Keratinocyte (primary cell): ENCODE results near the gene DGLUCY. TPM values are rescaled to one million over a fixed set of nuclear protein-coding genes. Genes with fewer than 3 reads are reported as not detected.
A peak's percentile ranks its signal among the peaks of the same experiment; 100 is the strongest.
"Not testable (repeated sequence)": the region's sequence is repeated elsewhere in the genome, so short reads cannot be mapped to it uniquely, and the experiment has no call there.

Experiments
- DNase-seq: peaks from one replicate; pipeline ENCODE4 v3.0.0-alpha.2; 2011; ENCODE audit warnings: low read depth, missing footprints, low spot score
- FAIRE-seq: peaks from 2 replicates; lab custom pipeline; 2011; peaks lifted over from hg19 to GRCh38; lab: Jason Lieb, UNC
- H2AFZ ChIP-seq: 2 replicates; pipeline ENCODE4 v1.6.0; 2012; ENCODE audit warnings: low read length, control low read depth, inconsistent platforms; ENCODE audit not compliant: control insufficient read depth
- H3K27ac ChIP-seq: 2 replicates; pipeline ENCODE4 v1.5.1; 2011; ENCODE audit warnings: low read length; ENCODE audit not compliant: control insufficient read depth, insufficient read depth
- H3K27me3 ChIP-seq: 3 replicates; pipeline ENCODE4 v1.6.0; 2011; ENCODE audit warnings: low read length; ENCODE audit not compliant: control insufficient read depth, insufficient read depth; ENCODE audit errors: extremely low read depth
- H3K36me3 ChIP-seq, 2 experiments: 2 replicates in 1 of 2; 3 replicates in 1 of 2; pipeline ENCODE4 v1.5.1; 2011; ENCODE audit warnings: low read length in 2 of 2, mild to moderate bottlenecking in 1 of 2; ENCODE audit not compliant: control insufficient read depth in 2 of 2, insufficient read depth in 2 of 2; ENCODE audit errors: extremely low read depth in 1 of 2
- H3K4me1 ChIP-seq: 3 replicates; pipeline ENCODE4 v1.5.1; 2011; ENCODE audit warnings: low read length; ENCODE audit not compliant: control insufficient read depth, insufficient read depth; ENCODE audit errors: extremely low read depth
- H3K4me2 ChIP-seq: 3 replicates; pipeline ENCODE4 v1.6.0; 2011; ENCODE audit warnings: low read depth, low read length; ENCODE audit not compliant: control insufficient read depth, insufficient read depth; ENCODE audit errors: extremely low read depth
- H3K4me3 ChIP-seq, 3 experiments: fragments of 200-600 bp in 1 of 3; sonication (generic) in 1 of 3; 2 replicates in 2 of 3; 3 replicates in 1 of 3; pipeline ENCODE4 v1.5.1; 2011 to 2016; ENCODE audit warnings: low read length in 3 of 3, mild to moderate bottlenecking in 3 of 3, control low read depth in 2 of 3, inconsistent platforms in 1 of 3, low read depth in 1 of 3, mixed read lengths in 1 of 3, mixed run types in 1 of 3, moderate library complexity in 1 of 3; ENCODE audit not compliant: control insufficient read depth in 2 of 3, insufficient read depth in 2 of 3; ENCODE audit errors: extremely low read depth in 1 of 3
- H3K79me2 ChIP-seq: 2 replicates; pipeline ENCODE4 v1.6.0; 2012; ENCODE audit warnings: low read length; ENCODE audit not compliant: control insufficient read depth, insufficient read depth
- H3K9ac ChIP-seq: 3 replicates; pipeline ENCODE4 v1.6.0; 2011; ENCODE audit warnings: low read length; ENCODE audit not compliant: control insufficient read depth, insufficient read depth; ENCODE audit errors: extremely low read depth
- H3K9me1 ChIP-seq: 3 replicates; pipeline ENCODE4 v1.6.0; 2011; ENCODE audit warnings: low read length; ENCODE audit not compliant: control insufficient read depth, insufficient read depth; ENCODE audit errors: extremely low read depth
- H3K9me3 ChIP-seq: 2 replicates; pipeline ENCODE4 v1.5.1; 2012; ENCODE audit warnings: low read depth, low read length; ENCODE audit not compliant: control insufficient read depth
- H4K20me1 ChIP-seq: 3 replicates; pipeline ENCODE4 v1.6.0; 2011; ENCODE audit warnings: low read length; ENCODE audit not compliant: control insufficient read depth, insufficient read depth; ENCODE audit errors: extremely low read depth
- EZH2 ChIP-seq: IDR thresholded peaks from one replicate; pipeline ENCODE4 v1.6.1; 2012; ENCODE audit warnings: inconsistent platforms, mild to moderate bottlenecking, low read length, moderate library complexity
- dilution Hi-C: fragments of 300-500 bp; cut with MboI; formaldehyde crosslinking; loops from one replicate; pipeline ENCODE4 v1.7.0; 2020; ENCODE audit warnings: low sequenced_read_pairs; ENCODE audit not compliant: extremely low pct_ligation_motif_present
- polyA plus RNA-seq, 5 experiments: library from polyadenylated mRNA; depleted of rRNA in 3 of 5; stranded (reverse) in 3 of 5; stranded (forward) in 1 of 5; unstranded in 1 of 5; fragments of >200 nt; gene quantifications; 1 replicate in 1 of 5; 2 replicates in 3 of 5; 3 replicates in 1 of 5; pipeline versions ENCODE4 v1.2.1 to v1.2.3, GENCODE V29; 2011 to 2012; ENCODE audit warnings: missing spikeins in 2 of 5, low read depth in 1 of 5, low replicate concordance in 1 of 5
- TF ChIP-seq, protein P1 (sequence below), 3 experiments: IDR thresholded peaks in 1 of 3; conservative IDR thresholded peaks in 1 of 3; optimal IDR thresholded peaks in 1 of 3; 2 replicates in 2 of 3; 3 replicates in 1 of 3; pipeline versions ENCODE3 to v1.5.1; 2011; ENCODE audit warnings: low read length in 3 of 3, mild to moderate bottlenecking in 3 of 3, moderate library complexity in 2 of 3, control low read depth in 1 of 3, inconsistent platforms in 1 of 3; ENCODE audit not compliant: insufficient read depth in 2 of 3; ENCODE audit errors: extremely low read depth in 1 of 3

The DGLUCY gene
- polyA plus RNA-seq, 1 donor (not counting 4 experiments of a cell fraction or from before 2014, with no cell fraction given), result 19.4 TPM

DNA sequence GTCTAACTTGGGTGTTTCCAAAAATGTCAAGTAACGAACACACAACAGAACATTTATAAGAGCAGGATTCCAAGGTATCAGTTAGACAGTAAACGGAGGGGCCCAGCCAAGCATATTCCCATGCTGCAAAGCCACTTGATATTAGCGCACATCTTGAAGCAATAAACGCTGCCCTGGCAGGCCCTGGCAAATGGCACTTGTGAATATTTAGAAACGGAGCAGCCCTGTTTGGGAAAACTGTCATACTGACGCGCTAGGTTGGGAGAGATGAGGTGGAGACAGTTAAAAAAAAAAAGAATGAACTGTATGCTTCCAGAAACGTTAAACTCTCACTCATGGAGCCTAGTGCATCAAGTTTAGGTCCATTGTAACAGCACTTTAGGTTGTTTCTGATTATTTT, 9.3 kb downstream of the DGLUCY start:
- Histone ChIP-seq H3K27me3 (no peaks in the 10 kb centered on the region), H3K36me3 (peaks cover 0 to 9% of the 10 kb centered on the region in 2 experiments), H3K27ac (no peak overlapping the region), H3K9me3 (peaks cover 11% of the 10 kb centered on the region), H3K79me2 (peaks cover 15% of the 10 kb centered on the region), H3K4me2 (no peak overlapping the region), H3K9me1 (peaks cover 3% of the 10 kb centered on the region), H4K20me1 (no peaks in the 10 kb centered on the region), H3K4me1 (peaks cover 46% of the 10 kb centered on the region), H3K9ac (no peak overlapping the region), H2AFZ (no peak overlapping the region), H3K4me3 (no peak overlapping the region)
- DNase-seq, result no peak
- TF ChIP-seq EZH2, result no peak
- TF ChIP-seq, protein P1, sequence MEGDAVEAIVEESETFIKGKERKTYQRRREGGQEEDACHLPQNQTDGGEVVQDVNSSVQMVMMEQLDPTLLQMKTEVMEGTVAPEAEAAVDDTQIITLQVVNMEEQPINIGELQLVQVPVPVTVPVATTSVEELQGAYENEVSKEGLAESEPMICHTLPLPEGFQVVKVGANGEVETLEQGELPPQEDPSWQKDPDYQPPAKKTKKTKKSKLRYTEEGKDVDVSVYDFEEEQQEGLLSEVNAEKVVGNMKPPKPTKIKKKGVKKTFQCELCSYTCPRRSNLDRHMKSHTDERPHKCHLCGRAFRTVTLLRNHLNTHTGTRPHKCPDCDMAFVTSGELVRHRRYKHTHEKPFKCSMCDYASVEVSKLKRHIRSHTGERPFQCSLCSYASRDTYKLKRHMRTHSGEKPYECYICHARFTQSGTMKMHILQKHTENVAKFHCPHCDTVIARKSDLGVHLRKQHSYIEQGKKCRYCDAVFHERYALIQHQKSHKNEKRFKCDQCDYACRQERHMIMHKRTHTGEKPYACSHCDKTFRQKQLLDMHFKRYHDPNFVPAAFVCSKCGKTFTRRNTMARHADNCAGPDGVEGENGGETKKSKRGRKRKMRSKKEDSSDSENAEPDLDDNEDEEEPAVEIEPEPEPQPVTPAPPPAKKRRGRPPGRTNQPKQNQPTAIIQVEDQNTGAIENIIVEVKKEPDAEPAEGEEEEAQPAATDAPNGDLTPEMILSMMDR (optimal IDR thresholded peaks at IDR 0.05 in 1 of 3, IDR thresholded peaks at IDR 0.05 in 1 of 3, conservative IDR thresholded peaks at IDR 0.05 in 1 of 3; ENCODE audit: extremely low read depth in 1 of 3, insufficient read depth in 2 of 3, low read length in 3 of 3), result no peak
- dilution Hi-C loops, result no loop called here
- no peak for FAIRE-seq

DNA sequence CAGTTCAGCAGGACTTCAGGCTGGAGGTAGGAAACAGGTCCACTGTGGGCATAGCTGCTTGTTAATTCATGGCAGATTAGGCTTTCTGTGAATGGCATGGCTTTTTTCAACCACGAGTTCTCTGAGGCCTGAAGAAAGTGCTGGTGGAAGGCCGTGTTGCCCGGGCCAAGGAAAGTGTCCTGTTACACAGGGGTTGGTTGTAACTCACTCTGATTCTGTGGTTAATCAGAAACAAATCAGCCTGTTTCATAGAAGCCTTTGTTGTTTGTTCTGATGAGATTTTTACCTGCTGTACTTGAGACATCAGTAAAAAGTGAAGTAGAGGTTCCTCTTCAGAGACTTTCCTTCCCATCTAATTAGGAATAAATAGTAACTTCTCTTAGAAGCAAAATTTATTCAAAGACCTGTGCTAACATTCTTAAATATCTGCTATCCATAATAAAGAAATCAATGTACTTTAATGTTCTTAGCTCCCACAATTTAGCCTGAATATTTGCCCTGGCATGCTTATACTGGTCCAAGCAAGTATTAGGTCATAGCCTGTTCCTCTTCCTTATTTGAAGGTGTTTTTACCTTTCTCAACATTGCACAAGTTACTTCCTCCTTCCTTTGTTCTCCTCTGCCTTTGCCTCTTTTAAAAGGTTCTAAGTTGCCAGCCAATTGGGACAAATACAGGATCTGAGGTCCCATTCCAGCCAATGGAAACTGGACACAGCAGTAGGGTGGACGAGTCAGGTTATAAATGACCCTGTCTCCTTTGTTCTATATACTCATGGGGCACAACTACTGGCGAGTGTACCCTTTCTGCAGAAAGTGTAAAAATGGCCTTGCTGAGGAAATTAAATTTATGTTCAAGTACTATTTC, 10.8 kb downstream of the DGLUCY start:
- peak overlapping the region; percentile 73 for H3K9ac ChIP-seq
- H3K4me2 ChIP-seq, result peak overlapping the region; percentile 54
- DNase-seq, H3K4me3 ChIP-seq, H4K20me1 ChIP-seq, H3K36me3 ChIP-seq, H3K9me1 ChIP-seq, dilution Hi-C loops, H3K27me3 ChIP-seq: not testable (repeated sequence)
- H3K27ac ChIP-seq, result peak overlapping the region; percentile 87
- H3K79me2 ChIP-seq, result peaks cover 14% of the 10 kb centered on the region
- H3K4me1 ChIP-seq, result peaks cover 34% of the 10 kb centered on the region
- peak overlapping the region; percentile 59 for H2AFZ ChIP-seq
- H3K9me3 ChIP-seq, result peaks cover 11% of the 10 kb centered on the region
- peak; percentile 79 for FAIRE-seq
